ENCODE measurements around the gene ATG9B. TPM values are rescaled to one million over a fixed set of nuclear protein-coding genes. Genes with fewer than 3 reads are reported as not detected.

The ATG9B gene
- total RNA-seq, 1 experiment from 2014 or later: 0.98 TPM

DNA sequence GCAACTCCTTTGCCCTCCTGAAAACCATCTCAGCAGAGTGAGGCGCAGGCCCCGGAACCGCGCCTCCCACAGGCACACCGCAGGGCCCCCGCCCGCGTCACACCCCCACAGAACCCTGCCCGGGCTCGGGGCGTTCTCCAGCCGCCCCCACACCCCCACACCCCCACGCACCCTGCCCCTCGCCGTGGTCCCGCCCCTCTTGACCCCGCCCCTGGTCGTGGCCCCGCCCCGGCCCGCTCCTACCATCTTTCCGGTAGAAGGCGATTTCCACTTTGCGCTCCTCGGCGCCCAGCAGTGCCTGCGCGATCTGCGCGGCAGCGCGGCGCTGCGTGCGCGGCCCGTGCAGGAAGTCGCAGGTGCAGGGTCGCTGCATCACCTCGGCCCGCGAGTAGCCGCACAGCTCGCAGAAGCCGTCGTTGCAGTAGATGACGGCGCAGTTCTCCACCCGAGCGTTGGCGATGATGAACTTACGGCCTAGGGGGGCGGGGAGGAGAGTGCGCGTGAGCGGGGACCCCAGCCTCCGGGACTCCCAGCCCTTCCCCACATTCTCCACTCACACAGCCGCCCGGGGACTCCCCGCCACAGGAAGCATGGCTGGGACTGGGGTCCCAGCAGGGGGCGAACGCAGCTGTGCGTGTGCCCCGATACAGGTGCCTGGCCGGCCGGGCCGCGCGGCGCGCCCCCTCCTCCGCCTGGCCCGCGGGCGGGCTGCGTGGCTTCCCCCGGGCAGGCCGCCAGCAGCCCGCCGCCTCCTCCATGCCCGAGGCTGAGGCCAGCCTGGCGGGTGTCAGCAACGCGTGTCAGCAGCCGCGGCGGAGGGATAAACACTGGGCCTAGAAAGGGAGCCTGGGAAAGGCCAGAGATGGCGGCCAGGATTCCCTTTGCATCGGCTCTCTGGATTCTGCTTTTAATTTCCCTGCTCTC lies 49.6 kb downstream of the ATG9B start:
- Histone ChIP-seq H3K36me3 (ENCODE audit: control insufficient read depth, insufficient read depth, low read length) (no peaks in the 10 kb centered on the region; the same call in 1 of the 2 replicates), H3K9me3 (ENCODE audit: control insufficient read depth, insufficient read depth, low read depth, low read length) (no peaks in the 10 kb centered on the region), H3K4me3 (ENCODE audit: low read depth in 2 of 2, low read length in 2 of 2) (peak overlapping the region; percentile 57 to 61), H3K4me1 (ENCODE audit: control insufficient read depth, insufficient read depth, low read length) (peaks cover 20% of the 10 kb centered on the region), H3K27me3 (ENCODE audit: control insufficient read depth, insufficient read depth, low read length) (no peaks in the 10 kb centered on the region), H3K27ac (ENCODE audit: low read length) (peak overlapping the region; percentile 34; the same call in 1 of the 2 replicates)
- TF ChIP-seq SIN3A (IDR thresholded peaks at IDR 0.05; ENCODE audit: borderline replicate concordance, insufficient read depth, low read depth, low read length) (no peak), TCF7L2 (IDR thresholded peaks at IDR 0.05; ENCODE audit: low read depth, low read length) (no peak), POLR2AphosphoS5 (IDR thresholded peaks at IDR 0.05; ENCODE audit: low read depth, low read length) (peak; percentile 25; the same call in 1 of the 2 replicates)
- TF ChIP-seq, protein P1, sequence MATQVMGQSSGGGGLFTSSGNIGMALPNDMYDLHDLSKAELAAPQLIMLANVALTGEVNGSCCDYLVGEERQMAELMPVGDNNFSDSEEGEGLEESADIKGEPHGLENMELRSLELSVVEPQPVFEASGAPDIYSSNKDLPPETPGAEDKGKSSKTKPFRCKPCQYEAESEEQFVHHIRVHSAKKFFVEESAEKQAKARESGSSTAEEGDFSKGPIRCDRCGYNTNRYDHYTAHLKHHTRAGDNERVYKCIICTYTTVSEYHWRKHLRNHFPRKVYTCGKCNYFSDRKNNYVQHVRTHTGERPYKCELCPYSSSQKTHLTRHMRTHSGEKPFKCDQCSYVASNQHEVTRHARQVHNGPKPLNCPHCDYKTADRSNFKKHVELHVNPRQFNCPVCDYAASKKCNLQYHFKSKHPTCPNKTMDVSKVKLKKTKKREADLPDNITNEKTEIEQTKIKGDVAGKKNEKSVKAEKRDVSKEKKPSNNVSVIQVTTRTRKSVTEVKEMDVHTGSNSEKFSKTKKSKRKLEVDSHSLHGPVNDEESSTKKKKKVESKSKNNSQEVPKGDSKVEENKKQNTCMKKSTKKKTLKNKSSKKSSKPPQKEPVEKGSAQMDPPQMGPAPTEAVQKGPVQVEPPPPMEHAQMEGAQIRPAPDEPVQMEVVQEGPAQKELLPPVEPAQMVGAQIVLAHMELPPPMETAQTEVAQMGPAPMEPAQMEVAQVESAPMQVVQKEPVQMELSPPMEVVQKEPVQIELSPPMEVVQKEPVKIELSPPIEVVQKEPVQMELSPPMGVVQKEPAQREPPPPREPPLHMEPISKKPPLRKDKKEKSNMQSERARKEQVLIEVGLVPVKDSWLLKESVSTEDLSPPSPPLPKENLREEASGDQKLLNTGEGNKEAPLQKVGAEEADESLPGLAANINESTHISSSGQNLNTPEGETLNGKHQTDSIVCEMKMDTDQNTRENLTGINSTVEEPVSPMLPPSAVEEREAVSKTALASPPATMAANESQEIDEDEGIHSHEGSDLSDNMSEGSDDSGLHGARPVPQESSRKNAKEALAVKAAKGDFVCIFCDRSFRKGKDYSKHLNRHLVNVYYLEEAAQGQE (IDR thresholded peaks at IDR 0.05; ENCODE audit: insufficient read depth in 1 of 2, low read depth in 2 of 2, low read length in 1 of 2): no peak
- TF ChIP-seq, protein P2, sequence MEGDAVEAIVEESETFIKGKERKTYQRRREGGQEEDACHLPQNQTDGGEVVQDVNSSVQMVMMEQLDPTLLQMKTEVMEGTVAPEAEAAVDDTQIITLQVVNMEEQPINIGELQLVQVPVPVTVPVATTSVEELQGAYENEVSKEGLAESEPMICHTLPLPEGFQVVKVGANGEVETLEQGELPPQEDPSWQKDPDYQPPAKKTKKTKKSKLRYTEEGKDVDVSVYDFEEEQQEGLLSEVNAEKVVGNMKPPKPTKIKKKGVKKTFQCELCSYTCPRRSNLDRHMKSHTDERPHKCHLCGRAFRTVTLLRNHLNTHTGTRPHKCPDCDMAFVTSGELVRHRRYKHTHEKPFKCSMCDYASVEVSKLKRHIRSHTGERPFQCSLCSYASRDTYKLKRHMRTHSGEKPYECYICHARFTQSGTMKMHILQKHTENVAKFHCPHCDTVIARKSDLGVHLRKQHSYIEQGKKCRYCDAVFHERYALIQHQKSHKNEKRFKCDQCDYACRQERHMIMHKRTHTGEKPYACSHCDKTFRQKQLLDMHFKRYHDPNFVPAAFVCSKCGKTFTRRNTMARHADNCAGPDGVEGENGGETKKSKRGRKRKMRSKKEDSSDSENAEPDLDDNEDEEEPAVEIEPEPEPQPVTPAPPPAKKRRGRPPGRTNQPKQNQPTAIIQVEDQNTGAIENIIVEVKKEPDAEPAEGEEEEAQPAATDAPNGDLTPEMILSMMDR (IDR thresholded peaks at IDR 0.05): peak; percentile 79
- DNase-seq (ENCODE audit: low read depth, low spot score): no peak
- no TSS peak for BruUV-seq (replicated peaks)
- intact Hi-C loops (cut with micrococcal nuclease; ENCODE audit: unreplicated experiment): no loop called here
- ChIA-PET CTCF (interaction anchor here (1.2 kb wide), 2 partner anchors 35 to 76 kb away, joined by 3 read pairs; no protein-coding TSS in a partner anchor), POLR2A (no interaction called here)
- ATAC-seq: peak; percentile 73
- in situ Hi-C loops (cut with HindIII; ENCODE audit: low pct_unique_long_range_greater_than_20kb, low sequenced_read_pairs): no loop called here

DNA sequence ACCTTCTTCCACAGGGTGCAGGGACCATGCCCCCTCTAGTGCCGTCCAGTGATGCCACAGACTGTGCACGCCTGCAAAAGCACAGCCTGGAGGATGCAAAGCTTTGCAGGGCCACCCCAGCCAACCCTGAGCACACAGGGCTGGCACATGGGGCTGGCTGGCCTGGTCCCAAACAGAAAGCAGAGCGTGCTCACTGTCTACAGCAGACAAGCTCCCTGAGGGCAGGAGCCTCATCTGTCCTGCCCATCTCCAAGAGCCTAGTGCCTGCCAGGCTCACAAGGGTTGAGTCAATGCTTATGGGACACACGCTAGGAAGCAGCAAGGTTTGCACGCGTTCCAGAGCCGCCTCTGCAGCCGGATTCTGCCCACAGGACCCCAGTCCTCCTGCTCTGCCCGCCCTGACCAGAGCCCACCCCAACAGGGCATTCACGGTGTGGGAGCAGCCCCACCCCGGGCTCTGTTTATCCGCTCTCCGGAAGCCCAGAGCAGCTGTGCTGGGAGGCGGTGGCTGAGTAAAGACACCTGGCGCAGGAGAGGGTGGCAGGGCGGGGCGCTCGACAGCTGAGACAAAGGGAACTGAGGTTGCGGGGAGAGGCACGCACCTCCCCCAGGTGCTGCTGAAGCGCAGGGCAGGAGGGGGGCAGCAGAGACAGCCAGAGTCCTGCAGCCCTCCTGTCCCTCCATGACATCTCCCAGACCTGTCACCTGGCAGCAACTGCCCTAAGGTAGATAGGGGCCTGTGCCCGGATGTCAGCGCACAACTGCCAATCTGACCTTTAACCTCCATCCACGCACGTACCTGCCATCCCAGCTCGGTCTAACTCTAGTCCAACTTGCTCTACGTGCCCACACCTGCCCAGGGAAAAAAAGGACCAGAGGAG lies 50.5 kb downstream of the ATG9B start:
- Histone ChIP-seq H3K36me3 (ENCODE audit: control insufficient read depth, insufficient read depth, low read length) (no peaks in the 10 kb centered on the region; the same call in 1 of the 2 replicates), H3K4me3 (ENCODE audit: low read depth in 2 of 2, low read length in 2 of 2) (peak overlapping the region in 1 of 2 experiments; percentile 18; a peak in 1 of 4 replicates), H3K27ac (ENCODE audit: low read length) (no peak overlapping the region), H3K9me3 (ENCODE audit: control insufficient read depth, insufficient read depth, low read depth, low read length) (no peaks in the 10 kb centered on the region), H3K27me3 (ENCODE audit: control insufficient read depth, insufficient read depth, low read length) (no peaks in the 10 kb centered on the region), H3K4me1 (ENCODE audit: control insufficient read depth, insufficient read depth, low read length) (peaks cover 20% of the 10 kb centered on the region)
- POLR2A ChIA-PET: no interaction called here
- intact Hi-C loops (cut with micrococcal nuclease; ENCODE audit: unreplicated experiment) (no loop called here), in situ Hi-C loops (cut with HindIII; ENCODE audit: low pct_unique_long_range_greater_than_20kb, low sequenced_read_pairs) (no loop called here)
- no peak for TF ChIP-seq SIN3A (IDR thresholded peaks at IDR 0.05; ENCODE audit: borderline replicate concordance, insufficient read depth, low read depth, low read length)
- TF ChIP-seq POLR2AphosphoS5 (IDR thresholded peaks at IDR 0.05; ENCODE audit: low read depth, low read length): no peak
- TF ChIP-seq, protein P2 (IDR thresholded peaks at IDR 0.05): no peak
- TF ChIP-seq TCF7L2 (IDR thresholded peaks at IDR 0.05; ENCODE audit: low read depth, low read length): no peak
- TF ChIP-seq, protein P1 (IDR thresholded peaks at IDR 0.05; ENCODE audit: insufficient read depth in 1 of 2, low read depth in 2 of 2, low read length in 1 of 2): no peak
- DNase-seq (ENCODE audit: low read depth, low spot score): no peak
- no peak for ATAC-seq
- CTCF ChIA-PET: no interaction called here
- no TSS peak for BruUV-seq (replicated peaks)

Data from Panc1 (cell line).